K562 (cell line): Measurements from ENCODE around the gene PDZRN3.

ENCODE experiments used
- ARID2 ChIP-seq: fragments of 450-650 bp; IDR thresholded peaks from 2 replicates; pipeline ENCODE4 v1.6.1; 2017; ENCODE audit warnings: antibody characterized with exemption, mild to moderate bottlenecking
- FOXA3 ChIP-seq, 2 experiments: fragments of 450-650 bp in 1 of 2; sonication (generic) in 1 of 2; formaldehyde crosslinking; IDR thresholded peaks in 1 of 2; conservative IDR thresholded peaks in 1 of 2; 2 replicates each; pipeline versions ENCODE4 v1.4.0 to v1.8.0; 2020 to 2022; ENCODE audit warnings: mild to moderate bottlenecking in 2 of 2, missing genetic modification reagents in 1 of 2
- MAX ChIP-seq: sonication (generic); formaldehyde crosslinking; IDR thresholded peaks from 2 replicates; pipeline ENCODE4 v1.9.0; 2022; ENCODE audit warnings: mild to moderate bottlenecking, missing genetic modification reagents
- PHF8 ChIP-seq: fragments of 200-600 bp; sonication (generic); IDR thresholded peaks from 2 replicates; pipeline ENCODE4 v1.6.1; 2012; ENCODE audit warnings: mixed run types, mild to moderate bottlenecking, inconsistent platforms, low read length, moderate library complexity, borderline replicate concordance
- PRPF4 ChIP-seq: fragments of 200-400 bp; formaldehyde crosslinking; IDR thresholded peaks from one replicate; pipeline ENCODE4 v1.6.1; 2017; ENCODE audit warnings: low read length, low read depth, mild to moderate bottlenecking; ENCODE audit not compliant: insufficient read depth, poor library complexity, severe bottlenecking
- TCF3 ChIP-seq: sonication (generic); formaldehyde crosslinking; IDR thresholded peaks from 2 replicates; pipeline ENCODE4 v1.4.0; 2020; ENCODE audit warnings: mild to moderate bottlenecking, missing genetic modification reagents
- TEAD4 ChIP-seq, 2 experiments: sonication (generic) in 1 of 2; formaldehyde crosslinking in 1 of 2; IDR thresholded peaks; 2 replicates each; pipeline versions ENCODE4 v1.6.1 to v1.8.0; 2012 to 2022; ENCODE audit warnings: borderline replicate concordance in 1 of 2, inconsistent platforms in 1 of 2, low read length in 1 of 2, mild to moderate bottlenecking in 1 of 2, missing genetic modification reagents in 1 of 2
- ZNF512 ChIP-seq: IDR thresholded peaks from 2 replicates; pipeline ENCODE4 v1.6.1; 2016; ENCODE audit warnings: missing genetic modification characterization, missing compliant biosample characterization
- TF ChIP-seq, protein P1 (sequence below): fragments of 250-450 bp; sonication (Bioruptor Pico); IDR thresholded peaks from 2 replicates; pipeline ENCODE4 v1.4.0; 2020; ENCODE audit warnings: mild to moderate bottlenecking

GRCh38 chr3:73419942-73420341 is 204.8 kb downstream of the PDZRN3 start:
- TF ChIP-seq, protein P1, sequence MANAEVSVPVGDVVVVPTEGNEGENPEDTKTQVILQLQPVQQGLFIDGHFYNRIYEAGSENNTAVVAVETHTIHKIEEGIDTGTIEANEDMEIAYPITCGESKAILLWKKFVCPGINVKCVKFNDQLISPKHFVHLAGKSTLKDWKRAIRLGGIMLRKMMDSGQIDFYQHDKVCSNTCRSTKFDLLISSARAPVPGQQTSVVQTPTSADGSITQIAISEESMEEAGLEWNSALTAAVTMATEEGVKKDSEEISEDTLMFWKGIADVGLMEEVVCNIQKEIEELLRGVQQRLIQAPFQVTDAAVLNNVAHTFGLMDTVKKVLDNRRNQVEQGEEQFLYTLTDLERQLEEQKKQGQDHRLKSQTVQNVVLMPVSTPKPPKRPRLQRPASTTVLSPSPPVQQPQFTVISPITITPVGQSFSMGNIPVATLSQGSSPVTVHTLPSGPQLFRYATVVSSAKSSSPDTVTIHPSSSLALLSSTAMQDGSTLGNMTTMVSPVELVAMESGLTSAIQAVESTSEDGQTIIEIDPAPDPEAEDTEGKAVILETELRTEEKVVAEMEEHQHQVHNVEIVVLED (CRISPR knock-in tag) = no peak
- TF ChIP-seq PRPF4 (no peak), ZNF512 (tag) (no peak), PHF8 (no peak), TEAD4 (IDR thresholded peaks at IDR 0.05; ENCODE audit: low read length) (no peak), TEAD4 (CRISPR knock-in tag; IDR thresholded peaks at IDR 0.05; ENCODE audit: borderline replicate concordance) (no peak), ARID2 (no peak), FOXA3 (CRISPR knock-in tag; conservative IDR thresholded peaks at IDR 0.05 in 1 of 2, IDR thresholded peaks at IDR 0.05 in 1 of 2) (no peak), MAX (CRISPR knock-in tag) (no peak), TCF3 (no peak)
